ENCODE data around the gene ELMO3.

Gene ELMO3

DNA sequence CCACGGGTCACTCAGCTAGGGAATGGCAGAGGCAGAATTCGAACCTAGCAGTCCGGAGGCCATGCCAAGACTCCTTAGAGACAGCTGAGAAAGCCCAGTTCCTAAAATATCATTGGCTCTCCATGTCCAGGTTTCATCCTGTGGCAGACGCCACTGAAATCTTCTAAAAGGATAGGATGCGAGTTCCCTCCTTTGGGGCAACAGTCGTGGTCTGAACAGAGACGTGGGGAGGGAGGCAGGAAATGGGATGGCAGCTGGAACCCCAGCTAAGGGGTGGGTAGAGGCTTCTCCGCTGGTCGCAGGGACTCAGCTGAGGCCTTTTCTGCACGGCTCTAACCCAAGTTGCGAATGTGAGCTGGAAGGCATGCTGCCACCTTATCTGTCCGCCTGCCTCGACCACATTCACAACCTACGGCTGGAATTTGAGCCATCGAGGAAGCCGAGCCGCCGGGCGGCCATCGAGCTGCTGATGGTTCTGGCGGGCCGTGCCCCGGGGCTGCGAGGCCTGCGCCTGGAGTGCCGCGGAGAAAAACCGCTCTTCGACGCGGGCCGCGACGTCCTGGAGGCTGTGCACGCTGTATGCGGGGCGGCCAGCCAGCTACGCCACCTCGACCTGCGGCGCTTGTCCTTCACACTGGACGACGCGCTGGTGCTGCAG lies 36.3 kb upstream of the ELMO3 start:
- Histone ChIP-seq H2AFZ (ENCODE audit: low read depth, low read length) (no peak overlapping the region), H3K36me3 (replicated peaks; ENCODE audit: low read depth, low read length) (peaks cover 7% of the 10 kb centered on the region), H3K27ac (ENCODE audit: low read length) (no peak overlapping the region), H3K4me2 (ENCODE audit: low read length) (no peak overlapping the region), H3K9ac (ENCODE audit: low read length) (no peak overlapping the region), H3K9me3 (ENCODE audit: insufficient read depth, low read length) (no peaks in the 10 kb centered on the region), H4K20me1 (ENCODE audit: insufficient read depth, low read length) (no peaks in the 10 kb centered on the region), H3K4me3 (ENCODE audit: low read length) (no peak overlapping the region), H3K27me3 (ENCODE audit: low read depth, low read length) (no peaks in the 10 kb centered on the region), H3K79me2 (ENCODE audit: low read length) (peaks cover 14% of the 10 kb centered on the region), H3K4me1 (ENCODE audit: low read length) (peaks cover 35% of the 10 kb centered on the region)
- TF ChIP-seq, protein P1, sequence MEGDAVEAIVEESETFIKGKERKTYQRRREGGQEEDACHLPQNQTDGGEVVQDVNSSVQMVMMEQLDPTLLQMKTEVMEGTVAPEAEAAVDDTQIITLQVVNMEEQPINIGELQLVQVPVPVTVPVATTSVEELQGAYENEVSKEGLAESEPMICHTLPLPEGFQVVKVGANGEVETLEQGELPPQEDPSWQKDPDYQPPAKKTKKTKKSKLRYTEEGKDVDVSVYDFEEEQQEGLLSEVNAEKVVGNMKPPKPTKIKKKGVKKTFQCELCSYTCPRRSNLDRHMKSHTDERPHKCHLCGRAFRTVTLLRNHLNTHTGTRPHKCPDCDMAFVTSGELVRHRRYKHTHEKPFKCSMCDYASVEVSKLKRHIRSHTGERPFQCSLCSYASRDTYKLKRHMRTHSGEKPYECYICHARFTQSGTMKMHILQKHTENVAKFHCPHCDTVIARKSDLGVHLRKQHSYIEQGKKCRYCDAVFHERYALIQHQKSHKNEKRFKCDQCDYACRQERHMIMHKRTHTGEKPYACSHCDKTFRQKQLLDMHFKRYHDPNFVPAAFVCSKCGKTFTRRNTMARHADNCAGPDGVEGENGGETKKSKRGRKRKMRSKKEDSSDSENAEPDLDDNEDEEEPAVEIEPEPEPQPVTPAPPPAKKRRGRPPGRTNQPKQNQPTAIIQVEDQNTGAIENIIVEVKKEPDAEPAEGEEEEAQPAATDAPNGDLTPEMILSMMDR (IDR thresholded peaks at IDR 0.05; ENCODE audit: low read depth, low read length), result no peak
- no peak for TF ChIP-seq EZH2phosphoT487 (IDR thresholded peaks at IDR 0.05; ENCODE audit: low read depth)

DNA sequence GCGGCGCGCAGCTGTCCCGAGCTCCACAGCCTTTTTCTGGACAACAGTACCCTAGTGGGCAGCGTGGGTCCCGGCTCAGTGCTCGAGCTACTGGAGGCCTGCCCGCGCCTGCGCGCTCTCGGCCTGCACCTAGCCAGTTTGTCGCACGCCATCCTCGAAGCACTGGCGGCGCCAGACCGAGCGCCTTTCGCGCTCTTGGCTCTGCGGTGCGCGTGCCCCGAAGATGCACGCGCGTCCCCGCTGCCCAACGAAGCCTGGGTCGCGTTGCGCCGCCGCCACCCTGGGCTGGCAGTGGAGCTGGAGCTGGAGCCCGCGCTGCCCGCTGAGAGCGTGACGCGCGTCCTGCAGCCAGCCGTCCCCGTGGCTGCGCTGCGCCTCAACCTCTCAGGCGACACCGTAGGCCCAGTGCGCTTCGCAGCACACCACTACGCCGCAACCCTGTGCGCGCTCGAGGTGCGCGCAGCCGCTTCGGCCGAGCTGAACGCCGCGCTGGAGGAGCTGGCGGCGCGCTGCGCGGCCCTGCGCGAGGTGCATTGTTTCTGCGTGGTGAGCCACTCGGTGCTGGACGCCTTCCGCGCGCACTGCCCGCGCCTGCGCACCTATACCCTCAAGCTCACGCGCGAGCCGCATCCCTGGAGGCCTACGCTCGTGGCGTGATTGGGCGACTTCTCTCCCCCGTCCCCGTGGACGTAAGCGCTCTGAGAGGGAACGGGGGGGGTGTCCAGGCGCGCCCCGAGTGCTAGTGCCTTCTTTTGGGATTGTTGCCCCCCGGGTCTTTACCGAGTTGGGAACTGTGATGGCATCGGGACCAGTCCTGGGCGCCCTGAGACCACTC lies 35.5 kb upstream of the ELMO3 start:
- Histone ChIP-seq H3K27ac (ENCODE audit: low read length) (no peak overlapping the region), H3K27me3 (ENCODE audit: low read depth, low read length) (no peaks in the 10 kb centered on the region), H2AFZ (ENCODE audit: low read depth, low read length) (no peak overlapping the region), H3K4me1 (ENCODE audit: low read length) (peaks cover 35% of the 10 kb centered on the region), H3K4me3 (ENCODE audit: low read length) (no peak overlapping the region), H3K9ac (ENCODE audit: low read length) (no peak overlapping the region), H3K36me3 (replicated peaks; ENCODE audit: low read depth, low read length) (peaks cover 10% of the 10 kb centered on the region), H3K4me2 (ENCODE audit: low read length) (no peak overlapping the region), H3K79me2 (ENCODE audit: low read length) (peaks cover 14% of the 10 kb centered on the region), H3K9me3 (ENCODE audit: insufficient read depth, low read length) (no peaks in the 10 kb centered on the region), H4K20me1 (ENCODE audit: insufficient read depth, low read length) (no peaks in the 10 kb centered on the region)
- TF ChIP-seq EZH2phosphoT487 (IDR thresholded peaks at IDR 0.05; ENCODE audit: low read depth), result no peak
- TF ChIP-seq, protein P1 (IDR thresholded peaks at IDR 0.05; ENCODE audit: low read depth, low read length), result no peak

DNA sequence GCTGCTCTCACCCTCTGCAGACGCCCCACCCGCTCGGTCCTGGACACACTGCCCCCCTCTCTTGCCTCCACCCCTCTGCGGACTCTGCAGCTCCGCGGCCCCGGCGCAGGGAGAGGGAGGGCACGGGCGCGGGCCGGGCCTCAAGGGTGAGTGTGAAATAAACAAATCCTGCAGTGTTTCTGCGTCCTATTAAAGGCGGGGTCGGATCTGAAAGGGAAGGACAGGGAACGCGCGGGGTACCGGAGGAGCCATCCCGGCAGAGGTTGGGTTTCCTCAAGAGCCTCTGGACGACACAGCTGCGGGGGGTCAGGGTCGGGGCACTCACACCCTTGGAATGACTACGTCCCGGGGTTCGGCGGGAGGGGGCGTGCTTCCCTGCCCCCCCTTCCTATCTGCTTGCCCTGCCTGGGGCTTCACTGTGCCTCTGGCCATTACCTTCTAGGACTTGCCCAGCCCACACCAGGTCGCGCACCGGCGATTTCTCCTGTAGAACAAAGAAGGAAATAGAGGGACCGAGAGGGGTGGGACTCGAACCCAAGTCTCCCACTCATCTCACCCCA lies 34.9 kb upstream of the ELMO3 start:
- no peaks in the 10 kb centered on the region for H4K20me1 ChIP-seq (ENCODE audit: insufficient read depth, low read length)
- no peak overlapping the region for H3K4me2 ChIP-seq (ENCODE audit: low read length)
- H3K36me3 ChIP-seq (replicated peaks; ENCODE audit: low read depth, low read length), result peaks cover 10% of the 10 kb centered on the region
- no peak overlapping the region for H3K9ac ChIP-seq (ENCODE audit: low read length)
- H3K27ac ChIP-seq (ENCODE audit: low read length), result no peak overlapping the region
- no peak overlapping the region for H2AFZ ChIP-seq (ENCODE audit: low read depth, low read length)
- H3K4me3 ChIP-seq (ENCODE audit: low read length), result no peak overlapping the region
- H3K79me2 ChIP-seq (ENCODE audit: low read length), result peaks cover 12% of the 10 kb centered on the region; the same call in 1 of the 2 replicates
- TF ChIP-seq, protein P1 (IDR thresholded peaks at IDR 0.05; ENCODE audit: low read depth, low read length), result no peak
- no peak for TF ChIP-seq EZH2phosphoT487 (IDR thresholded peaks at IDR 0.05; ENCODE audit: low read depth)
- no peaks in the 10 kb centered on the region for H3K27me3 ChIP-seq (ENCODE audit: low read depth, low read length)
- H3K9me3 ChIP-seq (ENCODE audit: insufficient read depth, low read length), result no peaks in the 10 kb centered on the region
- H3K4me1 ChIP-seq (ENCODE audit: low read length), result peaks cover 37% of the 10 kb centered on the region

DNA sequence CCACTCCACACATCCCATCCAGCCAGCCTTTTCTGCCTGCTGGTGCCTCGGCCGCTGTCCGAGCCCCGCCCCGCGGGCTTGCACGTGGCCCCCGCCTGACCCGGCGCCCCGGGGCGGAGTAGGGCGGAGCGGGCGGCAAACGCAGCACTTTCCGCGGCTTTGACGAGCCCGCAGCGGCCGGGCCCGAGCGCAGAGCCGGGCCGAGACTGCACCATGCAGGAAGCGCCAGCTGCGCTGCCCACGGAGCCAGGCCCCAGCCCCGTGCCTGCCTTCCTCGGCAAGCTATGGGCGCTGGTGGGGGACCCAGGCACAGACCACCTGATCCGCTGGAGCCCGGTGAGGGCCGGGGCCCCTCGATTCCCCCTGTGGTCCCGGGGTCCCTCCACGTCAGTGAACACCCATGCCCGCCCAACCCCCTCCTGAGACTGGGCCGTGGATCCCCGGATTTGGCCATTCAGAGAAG lies 34.3 kb upstream of the ELMO3 start, which contains the start of gene HSF4:
Gene HSF4 (plus strand): TSS at position 147 of the 463 bp plus-strand sequence. CDS start 67 bp downstream, at position 214.
- H3K27ac ChIP-seq (ENCODE audit: low read length), result no peak within 1 kb of the TSS
- H3K4me2 ChIP-seq (ENCODE audit: low read length), result no peak within 1 kb of the TSS
- H3K4me1 ChIP-seq (ENCODE audit: low read length), result peaks cover 43% of the 10 kb centered on the region
- H3K9me3 ChIP-seq (ENCODE audit: insufficient read depth, low read length), result no peaks in the 10 kb centered on the region
- H3K4me3 ChIP-seq (ENCODE audit: low read length), result no peak within 1 kb of the TSS
- TF ChIP-seq, protein P1 (IDR thresholded peaks at IDR 0.05; ENCODE audit: low read depth, low read length), result no peak
- TF ChIP-seq EZH2phosphoT487 (IDR thresholded peaks at IDR 0.05; ENCODE audit: low read depth), result no peak
- peaks cover 7% of the 10 kb centered on the region; the same call in 1 of the 2 replicates for H3K79me2 ChIP-seq (ENCODE audit: low read length)
- H3K9ac ChIP-seq (ENCODE audit: low read length), result no peak within 1 kb of the TSS
- H2AFZ ChIP-seq (ENCODE audit: low read depth, low read length), result no peak within 1 kb of the TSS
- H4K20me1 ChIP-seq (ENCODE audit: insufficient read depth, low read length), result no peaks in the 10 kb centered on the region
- H3K27me3 ChIP-seq (ENCODE audit: low read depth, low read length), result no peaks in the 10 kb centered on the region
- peaks cover 10% of the 10 kb centered on the region for H3K36me3 ChIP-seq (replicated peaks; ENCODE audit: low read depth, low read length)

All from OCI-LY3 (cell line).